OCI-LY3 (cell line): ENCODE results near the gene SPTBN4.

Experiments used
- H2AFZ ChIP-seq: fragments of 200-600, 300-600 bp; shearing (Covaris generic); 2 replicates; pipeline ENCODE4 v1.6.0; 2014; ENCODE audit warnings: antibody characterized with exemption, low read depth, low read length
- H3K27ac ChIP-seq: fragments of 200-600, 300-600 bp; sonication (generic); 2 replicates; pipeline ENCODE4 v1.5.1; 2014; ENCODE audit warnings: mild to moderate bottlenecking, low read length, moderate library complexity, mixed read lengths
- H3K27me3 ChIP-seq: fragments of 200-600, 300-600 bp; sonication (generic); 2 replicates; pipeline ENCODE4 v1.6.1; 2014; ENCODE audit warnings: low read depth, low read length, mixed read lengths
- H3K36me3 ChIP-seq: fragments of 200-600, 300-600 bp; sonication (generic); replicated peaks from 2 replicates; pipeline ENCODE3; 2014; ENCODE audit warnings: low read depth, low read length, mixed read lengths
- H3K4me1 ChIP-seq: fragments of 300-600, 200-600 bp; sonication (generic); 2 replicates; pipeline ENCODE4 v1.6.1; 2014; ENCODE audit warnings: low read length, mixed read lengths
- H3K4me2 ChIP-seq: fragments of 200-600, 300-600 bp; sonication (generic); 2 replicates; pipeline ENCODE4 v1.6.1; 2014; ENCODE audit warnings: low read length, mixed read lengths
- H3K4me3 ChIP-seq: fragments of 300-600, 200-600 bp; sonication (generic); 2 replicates; pipeline ENCODE4 v1.5.1; 2014; ENCODE audit warnings: antibody characterized with exemption, mild to moderate bottlenecking, low read length, moderate library complexity
- H3K79me2 ChIP-seq: fragments of 300-600, 200-600 bp; shearing (Covaris generic); 2 replicates; pipeline ENCODE4 v1.6.1; 2014; ENCODE audit warnings: mild to moderate bottlenecking, low read length, mixed read lengths
- H3K9ac ChIP-seq: fragments of 300-600, 200-600 bp; shearing (Covaris generic); 2 replicates; pipeline ENCODE4 v1.6.0; 2014; ENCODE audit warnings: mild to moderate bottlenecking, low read length, moderate library complexity
- H3K9me3 ChIP-seq: fragments of 200-600, 300-600 bp; shearing (Covaris generic); 2 replicates; pipeline ENCODE4 v1.6.1; 2014; ENCODE audit warnings: low read length, mixed read lengths; ENCODE audit not compliant: insufficient read depth
- H4K20me1 ChIP-seq: fragments of 200-600, 300-600 bp; sonication (generic); 2 replicates; pipeline ENCODE4 v1.6.1; 2016; ENCODE audit warnings: low read length, mixed read lengths; ENCODE audit not compliant: insufficient read depth
- CTCF ChIP-seq: fragments of 200-600, 300-600 bp; sonication (generic); IDR thresholded peaks from 2 replicates; pipeline ENCODE4 v1.5.1; 2014; ENCODE audit warnings: antibody characterized with exemption, low read length, low read depth
- EZH2phosphoT487 ChIP-seq: fragments of 200-600 bp; shearing (Covaris generic); IDR thresholded peaks from 2 replicates; pipeline ENCODE4 v1.6.1; 2018; ENCODE audit warnings: antibody characterized with exemption, mixed run types, low read depth

SPTBN4 gene

GRCh38 chr19:40553885-40554857, 87.4 kb downstream of the SPTBN4 start:
- Histone ChIP-seq H3K27me3 (no peaks in the 10 kb centered on the region), H2AFZ (no peak overlapping the region), H3K4me2 (no peak overlapping the region), H4K20me1 (no peaks in the 10 kb centered on the region), H3K9me3 (no peaks in the 10 kb centered on the region), H3K9ac (no peak overlapping the region), H3K79me2 (no peaks in the 10 kb centered on the region), H3K4me3 (no peak overlapping the region), H3K4me1 (no peaks in the 10 kb centered on the region), H3K36me3 (no peaks in the 10 kb centered on the region), H3K27ac (no peak overlapping the region)
- TF ChIP-seq EZH2phosphoT487 (no peak), CTCF (no peak)

GRCh38 chr19:40555978-40556689, 89.3 kb downstream of the SPTBN4 start:
- TF ChIP-seq CTCF (no peak), EZH2phosphoT487 (no peak)
- Histone ChIP-seq H3K9ac (no peak overlapping the region), H4K20me1 (no peaks in the 10 kb centered on the region), H3K4me3 (no peak overlapping the region), H3K79me2 (no peaks in the 10 kb centered on the region), H3K36me3 (no peaks in the 10 kb centered on the region), H2AFZ (no peak overlapping the region), H3K27me3 (no peaks in the 10 kb centered on the region; the same call in 1 of the 2 replicates), H3K9me3 (no peaks in the 10 kb centered on the region), H3K4me2 (no peak overlapping the region), H3K4me1 (no peaks in the 10 kb centered on the region), H3K27ac (no peak overlapping the region)

- no peaks in the 10 kb centered on the region; the same call in 1 of the 2 replicates for H3K27me3 ChIP-seq
- no peak overlapping the region for H3K9ac ChIP-seq
Measured at GRCh38 chr19:40556953-40557530, 90.2 kb downstream of the SPTBN4 start.

More at GRCh38 chr19:40556953-40557530, 90.2 kb downstream of the SPTBN4 start:
- Histone ChIP-seq H3K79me2 (no peaks in the 10 kb centered on the region), H3K36me3 (no peaks in the 10 kb centered on the region), H3K4me3 (no peak overlapping the region), H4K20me1 (no peaks in the 10 kb centered on the region), H3K4me1 (no peaks in the 10 kb centered on the region), H2AFZ (no peak overlapping the region), H3K9me3 (no peaks in the 10 kb centered on the region), H3K27ac (no peak overlapping the region), H3K4me2 (no peak overlapping the region)
- TF ChIP-seq EZH2phosphoT487: no peak
- no peak for TF ChIP-seq CTCF
